GM23338 (cell line): ENCODE results near the gene CCDC181.

Source experiments
- EZH2phosphoT487 ChIP-seq: fragments of 200-600 bp; sonication (generic); IDR thresholded peaks from one replicate; pipeline ENCODE4 v1.8.1; 2018; ENCODE audit warnings: antibody characterized with exemption; ENCODE audit not compliant: unreplicated experiment
- POLR2AphosphoS5 ChIP-seq: IDR thresholded peaks from 2 replicates; pipeline ENCODE4 v1.6.1; 2016; ENCODE audit warnings: antibody characterized with exemption, low read depth
- REST ChIP-seq: IDR thresholded peaks from one replicate; pipeline ENCODE4 v1.6.1; 2018; ENCODE audit warnings: antibody characterized with exemption; ENCODE audit not compliant: unreplicated experiment
- TF ChIP-seq, protein P1 (sequence below), 2 experiments: fragments of 200-600 bp in 1 of 2; sonication (generic) in 1 of 2; conservative IDR thresholded peaks; 2 replicates each; pipeline versions ENCODE4 v1.5.1 to v1.6.1; 2016 to 2017; ENCODE audit warnings: antibody characterized with exemption in 2 of 2, low read depth in 2 of 2, mild to moderate bottlenecking in 2 of 2, moderate library complexity in 1 of 2

DNA sequence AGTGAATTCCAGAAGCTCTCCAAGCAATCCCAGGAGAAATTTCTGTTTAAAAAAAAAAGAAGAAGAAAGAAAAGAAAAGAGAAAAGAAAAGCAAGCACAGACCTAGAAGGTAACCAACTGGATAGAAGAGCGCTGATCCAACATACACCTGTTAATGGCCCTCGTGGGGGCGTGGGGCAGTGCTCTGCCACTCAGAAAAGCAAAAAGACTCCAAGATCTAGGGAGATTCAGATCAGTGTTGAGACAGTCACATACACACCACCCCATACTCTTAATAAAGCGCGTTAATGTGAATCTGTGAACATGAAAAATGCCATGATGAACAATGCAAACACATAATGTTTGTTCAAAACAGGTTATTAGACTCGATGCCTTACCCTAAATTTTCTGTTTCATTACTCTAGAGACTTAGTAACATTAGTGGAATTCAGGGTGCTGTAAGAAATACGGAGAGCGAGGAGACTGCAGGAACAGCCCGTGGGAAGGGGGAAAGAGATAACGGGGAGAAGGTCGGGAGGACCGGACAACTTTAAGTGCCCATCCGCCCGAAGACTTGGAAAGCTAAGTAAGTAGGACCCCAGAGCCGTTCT is 60.1 kb downstream of the CCDC181 start:
- no peak for TF ChIP-seq REST
- TF ChIP-seq EZH2phosphoT487, result no peak
- TF ChIP-seq, protein P1, sequence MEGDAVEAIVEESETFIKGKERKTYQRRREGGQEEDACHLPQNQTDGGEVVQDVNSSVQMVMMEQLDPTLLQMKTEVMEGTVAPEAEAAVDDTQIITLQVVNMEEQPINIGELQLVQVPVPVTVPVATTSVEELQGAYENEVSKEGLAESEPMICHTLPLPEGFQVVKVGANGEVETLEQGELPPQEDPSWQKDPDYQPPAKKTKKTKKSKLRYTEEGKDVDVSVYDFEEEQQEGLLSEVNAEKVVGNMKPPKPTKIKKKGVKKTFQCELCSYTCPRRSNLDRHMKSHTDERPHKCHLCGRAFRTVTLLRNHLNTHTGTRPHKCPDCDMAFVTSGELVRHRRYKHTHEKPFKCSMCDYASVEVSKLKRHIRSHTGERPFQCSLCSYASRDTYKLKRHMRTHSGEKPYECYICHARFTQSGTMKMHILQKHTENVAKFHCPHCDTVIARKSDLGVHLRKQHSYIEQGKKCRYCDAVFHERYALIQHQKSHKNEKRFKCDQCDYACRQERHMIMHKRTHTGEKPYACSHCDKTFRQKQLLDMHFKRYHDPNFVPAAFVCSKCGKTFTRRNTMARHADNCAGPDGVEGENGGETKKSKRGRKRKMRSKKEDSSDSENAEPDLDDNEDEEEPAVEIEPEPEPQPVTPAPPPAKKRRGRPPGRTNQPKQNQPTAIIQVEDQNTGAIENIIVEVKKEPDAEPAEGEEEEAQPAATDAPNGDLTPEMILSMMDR (conservative IDR thresholded peaks at IDR 0.05; ENCODE audit: low read depth in 2 of 2), result no peak
- no peak for TF ChIP-seq POLR2AphosphoS5
